Right atrium auricular region (tissue), 2 donors: ENCODE results near the gene SLC5A5. TPM values are rescaled to one million over a fixed set of nuclear protein-coding genes. Genes with fewer than 3 reads are reported as not detected.
A peak's percentile ranks its signal among the peaks of the same experiment; 100 is the strongest.

Experiments
- DNase-seq: peaks from one replicate; pipeline ENCODE4 v3.0.0-alpha.2; 2019; ENCODE audit warnings: low spot score
- H3K27ac ChIP-seq, 2 donors: fragments of 200-600 bp; sonication (generic); 1 replicate in 1 of 2; 2 replicates in 1 of 2; pipeline ENCODE4 v1.5.1; 2016 to 2019
- H3K27me3 ChIP-seq, 2 donors: fragments of 200-600 bp; sonication (generic); one replicate each; pipeline versions ENCODE4 v1.5.1 to v1.6.0; 2017 to 2019
- H3K36me3 ChIP-seq: fragments of 200-600 bp; sonication (generic); one replicate; pipeline ENCODE4 v1.5.1; 2016
- H3K4me1 ChIP-seq, 2 donors: fragments of 200-600 bp; sonication (generic); one replicate each; pipeline versions ENCODE4 v1.5.1 to v1.6.0; 2017 to 2019
- H3K4me3 ChIP-seq, 2 donors: fragments of 200-600 bp; sonication (generic); 1 replicate in 1 of 2; 2 replicates in 1 of 2; pipeline ENCODE4 v1.5.1; 2017 to 2019; ENCODE audit warnings: mild to moderate bottlenecking in 1 of 2, moderate library complexity in 1 of 2
- H3K9me3 ChIP-seq, 2 donors: fragments of 200-600 bp; sonication (generic); one replicate each; pipeline ENCODE4 v1.5.1; 2019
- CTCF ChIP-seq, 2 donors: fragments of 200-600 bp; sonication (generic); IDR thresholded peaks; one replicate each; pipeline ENCODE4 v1.5.1; 2019; ENCODE audit warnings: antibody characterized with exemption in 2 of 2
- total RNA-seq, 2 donors: library from RNA; depleted of rRNA; stranded (reverse); fragments of >200 nt; gene quantifications; one replicate each; pipeline ENCODE4 v1.1.0, GENCODE V29; 2016

Gene SLC5A5
- not detected for total RNA-seq

- no peak for DNase-seq
- H3K4me1 ChIP-seq = peaks cover 0 to 26% of the 10 kb centered on the region in 2 donors
- TF ChIP-seq CTCF (IDR thresholded peaks at IDR 0.05) = no peak
- H3K27ac ChIP-seq = no peak within 1 kb of the TSS
- peaks cover 28 to 31% of the 10 kb centered on the region in 2 donors for H3K27me3 ChIP-seq
- no peaks in the 10 kb centered on the region for H3K9me3 ChIP-seq
- H3K4me3 ChIP-seq = no peak within 1 kb of the TSS
- H3K36me3 ChIP-seq = no peaks in the 10 kb centered on the region
Observed at GRCh38 chr19:17871878-17872250, at the start of gene SLC5A5. Gene SLC5A5 (plus strand): TSS chr19:17871945. CDS start chr19:17872320, 375 bp downstream.

GRCh38 chr19:17824339-17824738 is 47.4 kb upstream of the SLC5A5 start:
- H3K36me3 ChIP-seq = no peaks in the 10 kb centered on the region
- DNase-seq = no peak
- H3K27ac ChIP-seq = no peak overlapping the region
- H3K9me3 ChIP-seq = no peaks in the 10 kb centered on the region
- no peak overlapping the region for H3K4me3 ChIP-seq
- no peak for TF ChIP-seq CTCF (IDR thresholded peaks at IDR 0.05)
- no peaks in the 10 kb centered on the region for H3K27me3 ChIP-seq
- no peaks in the 10 kb centered on the region for H3K4me1 ChIP-seq

GRCh38 chr19:17826508-17827056 is 45.2 kb upstream of the SLC5A5 start:
- Histone ChIP-seq H3K4me1 (peaks cover 0 to 17% of the 10 kb centered on the region in 2 donors), H3K27me3 (peaks cover 0 to 6% of the 10 kb centered on the region in 2 donors), H3K27ac (no peak overlapping the region), H3K9me3 (no peaks in the 10 kb centered on the region), H3K4me3 (no peak overlapping the region), H3K36me3 (no peaks in the 10 kb centered on the region)
- no peak for TF ChIP-seq CTCF (IDR thresholded peaks at IDR 0.05)
- no peak for DNase-seq

GRCh38 chr19:17829855-17830566 is 41.7 kb upstream of the SLC5A5 start:
- Histone ChIP-seq H3K9me3 (no peaks in the 10 kb centered on the region), H3K4me1 (peaks cover 0 to 19% of the 10 kb centered on the region in 2 donors), H3K27ac (no peak overlapping the region), H3K27me3 (peaks cover 0 to 7% of the 10 kb centered on the region in 2 donors), H3K4me3 (peak overlapping the region in 1 of 2 donors; percentile 24), H3K36me3 (no peaks in the 10 kb centered on the region)
- TF ChIP-seq CTCF (IDR thresholded peaks at IDR 0.05) = no peak
- no peak for DNase-seq

GRCh38 chr19:17830567-17831418 is 41.0 kb upstream of the SLC5A5 start:
- H3K36me3 ChIP-seq = no peaks in the 10 kb centered on the region
- H3K27ac ChIP-seq = no peak overlapping the region
- peak overlapping the region in 1 of 2 donors; percentile 36 for H3K4me3 ChIP-seq
- H3K4me1 ChIP-seq = peaks cover 0 to 19% of the 10 kb centered on the region in 2 donors
- H3K27me3 ChIP-seq = peaks cover 0 to 7% of the 10 kb centered on the region in 2 donors
- no peak for TF ChIP-seq CTCF (IDR thresholded peaks at IDR 0.05)
- no peak for DNase-seq
- H3K9me3 ChIP-seq = no peaks in the 10 kb centered on the region
